ENCODE measurements around the gene UBQLN4.
"Not testable (repeated sequence)": the region's sequence is repeated elsewhere in the genome, so short reads cannot be mapped to it uniquely, and the experiment has no call there.

Gene UBQLN4

GRCh38 chr1:156056326-156056849, 2.8 kb upstream of the UBQLN4 start:
- no peak for DNase-seq

- no peak for DNase-seq
Observed at GRCh38 chr1:156055281-156056048, 1.9 kb upstream of the UBQLN4 start.

- peak; percentile 93 for DNase-seq
Observed at GRCh38 chr1:156054500-156055280, 1.1 kb upstream of the UBQLN4 start, which contains the start of gene LAMTOR2. TSS of gene LAMTOR2 (plus strand) at chr1:156054782. CDS start at chr1:156054890, 108 bp downstream.

DNA sequence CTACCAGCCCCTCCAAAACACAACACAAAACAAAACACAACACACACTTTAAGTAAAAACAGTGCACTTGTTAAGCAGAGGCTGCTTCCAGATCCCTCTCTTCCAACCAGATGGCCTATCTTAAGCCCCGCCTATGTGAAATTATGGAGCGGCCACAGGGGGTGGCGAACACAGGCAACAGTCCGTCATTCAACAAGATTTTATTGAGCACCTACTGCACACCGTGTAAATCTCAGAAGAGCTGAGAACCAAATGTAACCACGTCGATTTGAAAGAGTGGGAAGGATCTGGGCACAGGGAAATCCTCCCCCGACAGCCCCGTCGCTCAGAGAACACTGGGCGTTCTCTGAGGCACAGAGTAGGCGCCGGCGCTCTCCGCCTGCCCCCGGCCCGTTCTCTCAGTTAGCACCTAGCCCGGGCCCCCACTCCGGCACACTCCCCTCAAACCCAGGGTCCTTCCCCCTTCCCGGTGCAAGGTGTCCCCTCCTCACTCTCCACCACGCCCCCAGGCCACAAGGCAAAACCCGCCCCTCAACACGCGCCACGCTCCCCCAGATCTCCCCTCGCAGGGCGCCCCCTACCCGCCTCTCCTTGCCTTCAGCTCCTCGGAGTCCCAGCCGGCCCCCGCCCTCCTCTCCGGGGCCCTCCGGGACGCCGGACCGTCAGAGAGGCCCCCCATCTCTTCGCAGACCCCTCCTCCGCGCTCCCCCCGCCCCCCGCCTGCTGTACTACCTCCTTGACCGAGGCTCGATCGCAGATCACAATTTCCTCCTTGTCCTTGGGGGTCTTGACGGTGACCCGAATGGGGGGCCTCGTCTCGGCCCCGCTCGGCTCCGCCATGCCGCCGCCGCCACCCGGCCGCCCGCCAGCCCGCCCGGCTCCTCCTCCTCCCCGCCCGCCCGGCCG, 483 bp downstream of the UBQLN4 start:
- peak; percentile 67 for DNase-seq

GRCh38 chr1:156051011-156051725, 2.4 kb downstream of the UBQLN4 start:
- no peak for DNase-seq

GRCh38 chr1:156050376-156050775, 3.2 kb downstream of the UBQLN4 start:
- no peak for DNase-seq

- DNase-seq, result no peak
Observed at GRCh38 chr1:156048663-156049258, 4.8 kb downstream of the UBQLN4 start.

DNA sequence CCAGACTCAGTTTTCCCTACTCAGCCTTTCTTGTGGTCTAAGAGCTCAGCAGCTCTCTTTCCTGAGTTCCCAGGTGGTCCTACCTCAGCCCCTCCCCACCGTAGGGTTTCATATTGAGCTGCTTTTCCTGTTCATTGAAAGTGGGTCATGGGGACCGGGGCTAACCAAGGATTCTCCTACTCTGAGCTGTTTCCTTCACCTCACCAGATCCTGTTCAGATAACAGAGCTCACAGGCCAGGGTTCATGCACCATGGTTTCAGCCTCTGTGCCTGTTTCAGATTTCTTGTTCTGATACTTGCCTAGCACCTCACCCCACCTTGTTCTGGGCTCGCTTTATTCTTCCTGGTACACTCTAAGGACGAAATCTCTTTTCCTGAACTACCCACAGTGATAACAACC, 8.5 kb downstream of the UBQLN4 start:
- no peak for DNase-seq

DNA sequence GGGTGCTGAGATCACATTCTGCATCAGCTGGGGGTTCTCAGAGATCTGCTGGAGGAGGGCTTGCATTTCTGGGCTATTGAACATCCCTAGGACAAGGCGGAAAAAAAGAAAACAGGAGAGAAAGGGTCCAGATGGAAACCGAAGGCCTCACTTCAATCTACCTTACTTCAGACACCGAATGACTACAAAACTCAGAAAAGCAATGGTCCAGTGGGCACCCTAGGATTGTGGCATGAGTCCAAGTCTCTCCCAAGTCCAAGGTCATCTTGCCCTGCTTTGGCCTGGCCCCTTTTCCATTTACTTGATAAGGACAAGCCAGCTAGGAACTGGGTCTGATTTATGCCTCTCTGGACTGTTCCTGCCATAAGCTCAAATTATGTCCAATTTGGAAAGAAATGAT, 10.8 kb downstream of the UBQLN4 start:
- DNase-seq, result no peak

DNA sequence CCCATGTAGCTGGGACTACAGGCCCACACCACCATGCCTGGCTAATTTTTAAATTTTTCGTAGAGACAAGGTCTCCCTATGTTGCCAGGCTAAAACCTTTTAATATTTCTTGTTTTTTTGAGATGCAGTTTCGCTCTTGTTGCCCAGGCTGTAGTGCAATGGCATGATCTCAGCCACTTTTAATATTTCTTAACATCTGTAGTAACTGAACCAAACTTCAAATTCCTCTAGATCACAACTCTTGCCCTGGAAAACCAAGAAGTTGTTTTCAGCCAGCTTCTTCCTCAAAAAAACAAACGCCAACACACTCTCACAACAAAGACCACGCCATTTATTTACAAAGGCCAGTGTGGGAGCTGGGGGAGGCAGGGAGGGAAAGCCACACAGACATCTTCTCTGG, 18.6 kb downstream of the UBQLN4 start:
- not testable (repeated sequence) for DNase-seq

GRCh38 chr1:156033011-156033410, 20.6 kb downstream of the UBQLN4 start:
- DNase-seq, result no peak

DNA sequence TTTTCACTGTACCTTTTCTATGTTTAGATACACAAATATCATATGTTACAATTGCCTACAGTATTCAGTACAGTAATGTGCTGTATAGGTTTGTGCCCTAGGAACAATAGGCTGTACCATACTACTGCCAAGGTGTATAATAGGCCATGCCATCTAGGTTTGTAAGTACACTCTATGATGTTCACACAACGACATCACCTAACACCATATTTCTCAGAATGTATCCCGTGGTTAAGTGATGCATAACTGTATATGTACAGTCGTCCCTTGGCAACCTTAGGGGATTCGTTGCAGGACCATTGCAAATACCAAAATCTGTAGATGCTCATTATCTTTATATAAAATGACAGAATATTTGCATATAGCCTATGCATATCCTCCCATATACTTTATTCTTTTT, 27.0 kb downstream of the UBQLN4 start:
- no peak for DNase-seq

DNA sequence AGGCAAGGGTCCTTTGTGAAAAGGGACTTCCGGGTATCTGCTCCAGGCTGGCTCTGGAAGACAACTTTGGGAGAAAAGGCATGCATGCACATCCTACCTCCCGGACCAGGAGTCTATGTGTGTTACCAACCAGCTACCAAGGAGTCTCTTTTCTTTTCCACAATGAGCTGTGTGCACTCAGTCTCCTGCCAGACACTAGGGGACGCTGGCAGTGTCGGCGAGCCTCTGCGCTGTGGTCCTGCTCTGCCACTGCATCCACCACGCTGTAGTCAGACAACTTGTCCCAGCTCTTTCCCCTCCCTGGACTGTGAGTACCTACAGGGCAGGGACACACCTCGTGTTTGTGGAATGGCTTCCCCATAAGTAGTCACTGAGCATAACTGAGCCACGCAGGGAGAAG, 27.7 kb downstream of the UBQLN4 start:
- no peak for DNase-seq

DNA sequence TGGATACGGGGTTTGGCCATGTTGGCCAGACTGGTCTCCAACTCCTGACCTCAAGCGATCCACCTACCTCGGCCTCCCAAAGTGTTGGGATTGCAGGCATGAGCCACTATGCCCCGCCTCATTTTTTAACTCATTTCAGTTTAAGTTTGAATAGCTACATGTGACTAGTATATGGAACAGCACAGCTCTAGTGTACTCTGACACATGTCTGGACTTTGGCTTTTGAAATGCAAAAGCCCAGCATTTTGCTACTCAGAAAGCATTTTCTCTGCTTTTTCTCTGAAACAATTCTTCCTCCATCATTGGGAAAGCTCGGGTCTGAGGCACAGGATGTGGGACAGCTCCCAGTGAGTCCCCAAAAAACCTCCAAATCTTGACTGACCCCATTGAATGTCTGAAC, 28.8 kb downstream of the UBQLN4 start:
- DNase-seq, result no peak

DNA sequence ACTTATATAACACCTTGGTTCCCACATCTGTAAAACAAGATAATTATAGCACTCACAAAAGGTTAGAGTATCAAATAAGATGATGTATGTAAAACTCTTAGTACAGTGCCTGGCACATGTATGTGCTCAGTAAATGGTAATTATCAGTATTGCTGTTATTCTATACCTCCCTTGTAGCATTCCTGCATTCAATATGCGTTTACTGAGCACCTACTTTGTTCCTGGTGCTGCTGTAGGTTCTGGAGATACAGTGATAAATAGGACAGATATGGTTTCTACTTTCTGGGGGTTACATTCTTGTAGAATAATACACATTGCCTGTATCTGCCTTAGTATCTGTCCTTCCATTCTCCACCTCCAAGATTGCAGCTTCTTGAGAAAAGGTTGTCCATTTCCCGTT, 31.6 kb downstream of the UBQLN4 start:
- no peak for DNase-seq

DNA sequence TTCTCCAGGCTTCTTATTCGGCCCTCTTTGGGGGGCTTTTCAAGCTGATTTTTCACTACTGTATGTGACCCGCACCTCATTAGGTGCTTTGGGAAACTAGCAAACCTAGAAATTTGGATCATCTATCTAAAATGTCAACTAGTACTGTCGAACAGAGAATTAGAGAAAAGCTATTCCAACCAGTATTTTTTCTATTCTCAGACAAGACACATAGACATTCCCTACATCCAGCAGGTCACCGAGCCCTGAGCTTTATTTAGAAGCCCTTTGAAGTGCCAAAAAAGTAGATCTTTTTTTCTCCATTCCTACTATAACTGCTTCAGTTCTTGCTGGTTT, 32.5 kb downstream of the UBQLN4 start:
- DNase-seq, result no peak

DNA sequence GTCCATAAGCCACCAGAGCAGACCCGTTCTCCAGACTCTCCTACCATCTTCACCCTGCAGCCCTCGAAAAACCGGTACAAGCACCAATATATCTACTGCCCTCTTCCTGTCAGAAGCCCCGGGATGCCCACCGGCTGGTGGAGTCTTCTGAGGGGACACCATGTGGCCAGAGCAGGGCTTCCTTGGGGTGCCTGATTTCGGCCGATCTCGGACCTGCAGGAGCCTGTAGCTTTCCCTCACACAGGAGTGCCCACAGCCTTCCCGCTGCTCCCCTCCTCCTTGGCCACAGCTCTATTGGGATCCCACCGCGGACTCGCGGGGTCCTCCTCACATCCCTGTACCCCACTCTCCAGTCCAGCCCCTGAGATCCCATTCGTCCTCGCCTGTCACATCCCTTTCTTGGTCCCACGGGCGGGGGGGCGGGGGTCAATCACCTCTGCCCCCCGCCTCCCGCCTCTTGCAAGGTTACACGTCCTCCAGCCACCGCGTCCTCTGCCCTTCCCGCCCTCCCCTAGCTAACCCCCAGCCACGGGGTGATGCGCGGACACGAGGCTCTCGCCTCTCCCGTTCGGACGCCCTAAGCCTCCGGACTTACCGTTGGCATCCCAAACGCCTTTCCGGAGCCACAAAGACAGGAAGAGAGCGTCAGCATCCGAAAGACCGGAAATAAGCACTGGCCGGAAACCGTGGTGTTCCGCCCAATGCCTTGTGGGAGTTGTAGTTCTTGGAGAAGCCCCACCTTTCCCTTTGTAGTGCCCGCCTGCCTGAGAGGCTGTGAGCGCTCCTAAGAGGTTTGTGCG, 33.1 kb downstream of the UBQLN4 start, which contains the start of gene SSR2:
Gene SSR2, minus strand, starts transcription at position 659 of the 800 bp plus-strand sequence. CDS start 784 bp downstream, outside the sequence.
- DNase-seq, result peak; percentile 73

DNA sequence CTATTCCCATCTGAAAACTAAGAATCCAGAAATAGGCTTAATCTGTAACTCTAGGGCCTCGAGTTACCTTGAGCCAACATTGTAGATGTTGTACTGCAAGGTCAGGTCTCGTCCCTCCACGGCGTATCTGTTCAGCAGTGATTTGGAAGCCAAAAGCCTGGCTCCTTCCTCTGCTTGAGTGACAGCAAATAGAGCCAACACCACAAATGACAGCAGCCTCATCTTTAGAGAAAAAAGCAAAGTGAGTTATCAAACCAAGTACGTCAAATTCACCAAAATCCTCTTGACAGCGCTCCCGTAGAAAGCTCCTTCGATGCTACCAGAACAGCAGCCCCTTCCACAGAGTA, 33.7 kb downstream of the UBQLN4 start:
- no peak for DNase-seq

- no peak for DNase-seq
Observed at GRCh38 chr1:156014829-156015228, 38.8 kb downstream of the UBQLN4 start.

DNA sequence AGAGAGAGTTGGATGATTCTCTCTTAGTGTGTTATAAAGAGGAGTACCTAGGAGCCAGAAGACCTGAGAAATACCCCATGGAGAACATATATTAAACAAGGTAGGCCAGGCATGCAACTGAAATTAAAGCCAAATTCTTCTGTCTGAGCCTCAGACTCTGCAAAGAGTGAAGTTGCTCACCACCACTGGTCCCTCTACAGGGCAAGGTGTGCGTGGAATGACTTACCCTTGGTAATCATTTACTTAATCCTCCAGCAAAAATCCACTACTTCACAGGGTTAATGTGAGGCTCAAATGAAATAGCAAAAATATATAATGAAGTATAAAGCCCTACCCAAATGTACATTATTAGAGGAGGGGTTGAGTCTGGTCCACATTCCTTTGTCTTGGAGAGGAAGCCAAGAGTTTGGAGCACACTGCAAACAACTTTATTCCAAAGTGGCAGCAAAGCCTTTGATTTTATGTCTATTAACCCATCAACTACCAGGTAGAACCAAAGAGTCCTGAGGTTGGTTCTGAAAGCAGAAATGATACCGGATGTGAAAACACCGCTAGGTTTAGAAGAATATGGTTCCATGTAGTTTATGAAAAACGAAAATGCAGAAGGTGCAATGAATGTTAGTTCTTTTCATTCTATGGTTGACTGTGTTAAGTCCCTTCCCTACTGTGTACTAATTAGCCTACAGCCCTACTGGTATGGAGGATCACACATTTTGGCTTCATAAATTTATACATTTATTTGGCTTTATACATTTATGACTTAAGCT, 41.4 kb downstream of the UBQLN4 start:
- no peak for DNase-seq
